Gastrocnemius medialis (tissue), 4 donors: ENCODE data around the gene SUGCT.
"Not testable (repeated sequence)": the region's sequence is repeated elsewhere in the genome, so short reads cannot be mapped to it uniquely, and the experiment has no call there.

Source experiments
- POLR2A ChIP-seq, 2 donors: fragments of 450-650 bp; IDR thresholded peaks; one replicate each; pipeline ENCODE4 v1.6.1; 2017; ENCODE audit warnings: antibody characterized with exemption in 2 of 2, mild to moderate bottlenecking in 2 of 2, moderate library complexity in 2 of 2
- TF ChIP-seq, protein P1 (sequence below), 5 experiments: fragments of 450-650 bp in 3 of 5; fragments of 200-600 bp in 2 of 5; sonication (generic) in 2 of 5; IDR thresholded peaks in 4 of 5; conservative IDR thresholded peaks in 1 of 5; 1 replicate in 4 of 5; 2 replicates in 1 of 5; pipeline ENCODE4 v1.5.1; 2016 to 2019; ENCODE audit warnings: antibody characterized with exemption in 5 of 5, mild to moderate bottlenecking in 3 of 5, moderate library complexity in 3 of 5

GRCh38 chr7:40148247-40148580 is 13.4 kb downstream of the SUGCT start:
- TF ChIP-seq, protein P1, sequence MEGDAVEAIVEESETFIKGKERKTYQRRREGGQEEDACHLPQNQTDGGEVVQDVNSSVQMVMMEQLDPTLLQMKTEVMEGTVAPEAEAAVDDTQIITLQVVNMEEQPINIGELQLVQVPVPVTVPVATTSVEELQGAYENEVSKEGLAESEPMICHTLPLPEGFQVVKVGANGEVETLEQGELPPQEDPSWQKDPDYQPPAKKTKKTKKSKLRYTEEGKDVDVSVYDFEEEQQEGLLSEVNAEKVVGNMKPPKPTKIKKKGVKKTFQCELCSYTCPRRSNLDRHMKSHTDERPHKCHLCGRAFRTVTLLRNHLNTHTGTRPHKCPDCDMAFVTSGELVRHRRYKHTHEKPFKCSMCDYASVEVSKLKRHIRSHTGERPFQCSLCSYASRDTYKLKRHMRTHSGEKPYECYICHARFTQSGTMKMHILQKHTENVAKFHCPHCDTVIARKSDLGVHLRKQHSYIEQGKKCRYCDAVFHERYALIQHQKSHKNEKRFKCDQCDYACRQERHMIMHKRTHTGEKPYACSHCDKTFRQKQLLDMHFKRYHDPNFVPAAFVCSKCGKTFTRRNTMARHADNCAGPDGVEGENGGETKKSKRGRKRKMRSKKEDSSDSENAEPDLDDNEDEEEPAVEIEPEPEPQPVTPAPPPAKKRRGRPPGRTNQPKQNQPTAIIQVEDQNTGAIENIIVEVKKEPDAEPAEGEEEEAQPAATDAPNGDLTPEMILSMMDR (IDR thresholded peaks at IDR 0.05 in 4 of 5, conservative IDR thresholded peaks at IDR 0.05 in 1 of 5), result not testable (repeated sequence)
- TF ChIP-seq POLR2A (IDR thresholded peaks at IDR 0.05), result not testable (repeated sequence)
